COLO668 (cell line): ENCODE results near the gene NOBOX.
"Not testable (repeated sequence)": the region's sequence is repeated elsewhere in the genome, so short reads cannot be mapped to it uniquely, and the experiment has no call there.

Source experiments
- DNase-seq: peaks from one replicate; lab custom pipeline; 2025; ENCODE audit not compliant: unreplicated experiment; lab: John Stamatoyannopoulos, UW

NOBOX gene

DNA sequence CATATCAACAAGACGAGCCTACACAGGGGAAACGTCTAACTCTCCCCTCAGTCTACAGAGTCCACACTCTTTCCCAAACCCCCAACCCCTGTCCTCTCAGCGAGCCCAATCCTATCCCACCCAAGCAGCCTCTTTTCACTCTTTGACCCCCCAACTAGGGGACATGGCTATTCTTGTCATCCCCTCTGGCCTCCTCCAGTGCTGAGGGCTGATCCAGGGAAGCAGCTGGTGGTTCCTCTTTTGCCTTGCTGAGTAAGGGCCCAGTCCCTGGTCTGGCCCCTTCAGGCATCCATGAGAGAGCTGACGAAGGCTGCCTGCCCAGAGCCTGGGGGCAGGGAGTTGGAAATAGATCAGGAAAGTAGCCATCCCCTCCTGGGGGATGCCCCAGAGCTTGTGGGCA lies 6.4 kb downstream of the NOBOX start:
- no peak for DNase-seq

DNA sequence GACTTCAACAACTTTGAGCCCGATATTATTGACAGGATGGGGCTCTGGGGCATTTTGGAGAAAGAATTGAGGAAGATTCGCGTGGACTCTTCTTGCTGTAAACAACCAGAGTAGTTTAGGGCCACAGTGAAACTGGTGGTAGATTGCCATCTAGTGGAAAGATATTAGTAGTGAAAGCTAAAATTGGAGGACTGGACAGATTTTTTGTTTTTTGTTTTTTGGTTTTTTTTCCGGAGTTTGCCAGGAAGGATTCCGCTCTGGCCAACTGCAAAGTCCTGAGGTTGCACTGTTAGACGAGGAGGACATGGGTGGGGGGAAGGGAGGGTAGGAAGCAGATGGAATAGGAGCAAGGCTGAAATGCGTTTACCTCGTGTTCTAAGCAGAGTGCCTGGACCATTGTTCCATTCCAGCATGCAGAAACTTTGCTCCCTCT lies 11.7 kb downstream of the NOBOX start:
- DNase-seq, result no peak

DNA sequence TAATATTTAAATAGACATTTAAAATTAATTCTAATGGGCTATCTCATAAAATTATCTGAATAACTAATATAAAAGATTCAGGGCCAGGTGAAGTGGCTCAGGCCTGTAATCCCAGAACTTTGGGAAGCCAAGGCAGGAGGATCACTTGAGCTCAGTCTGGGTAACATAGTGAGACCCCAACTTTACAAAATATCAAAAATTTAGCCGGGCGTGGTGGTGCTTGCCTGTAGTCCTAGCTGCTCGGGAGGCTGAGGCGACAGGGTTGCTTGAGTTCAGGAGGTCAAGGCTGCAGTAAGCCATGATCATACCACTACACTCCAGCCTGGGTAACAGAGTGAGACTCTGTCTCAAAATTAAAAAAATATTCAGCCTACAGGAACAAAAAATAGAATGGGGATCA lies 12.5 kb downstream of the NOBOX start:
- DNase-seq, result no peak

DNA sequence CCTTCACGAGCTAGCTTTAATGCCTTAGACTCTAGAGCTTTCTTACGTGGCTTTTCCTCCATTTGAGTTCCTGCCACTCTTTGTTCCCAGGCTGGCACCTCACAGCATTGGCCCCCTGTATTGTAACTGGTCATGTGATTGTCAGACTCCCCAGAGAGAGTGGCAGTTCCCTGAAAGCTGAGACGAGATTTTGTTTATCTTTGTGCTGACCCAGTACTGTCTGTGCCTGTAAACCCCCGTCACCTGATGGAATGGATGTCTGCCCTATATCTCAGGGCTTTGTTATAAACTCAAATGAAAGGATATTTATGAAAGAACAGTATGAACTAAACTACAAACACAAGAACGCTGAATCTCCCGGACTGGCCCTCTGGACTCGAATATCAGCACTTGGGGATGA lies 13.0 kb downstream of the NOBOX start:
- no peak for DNase-seq

DNA sequence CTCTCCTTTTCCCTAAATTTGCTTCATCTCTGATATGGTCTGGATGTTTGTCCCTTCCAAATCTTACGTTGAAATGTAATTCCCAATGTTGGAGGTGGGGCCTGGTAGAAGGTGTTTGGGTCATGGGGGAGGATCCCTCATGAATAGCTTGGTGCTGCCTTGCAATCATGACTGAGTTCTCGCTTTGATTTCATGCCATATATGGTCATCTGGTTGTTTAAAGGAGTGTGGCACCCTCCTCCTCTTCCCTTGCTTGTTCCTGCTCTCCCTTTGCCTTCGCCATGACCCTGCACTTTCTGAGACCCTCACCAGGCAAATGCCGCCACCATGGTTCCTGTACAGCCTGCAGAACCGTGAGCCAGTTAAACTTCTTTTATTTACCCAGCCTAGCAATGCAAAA lies 14.5 kb downstream of the NOBOX start:
- no peak for DNase-seq

DNA sequence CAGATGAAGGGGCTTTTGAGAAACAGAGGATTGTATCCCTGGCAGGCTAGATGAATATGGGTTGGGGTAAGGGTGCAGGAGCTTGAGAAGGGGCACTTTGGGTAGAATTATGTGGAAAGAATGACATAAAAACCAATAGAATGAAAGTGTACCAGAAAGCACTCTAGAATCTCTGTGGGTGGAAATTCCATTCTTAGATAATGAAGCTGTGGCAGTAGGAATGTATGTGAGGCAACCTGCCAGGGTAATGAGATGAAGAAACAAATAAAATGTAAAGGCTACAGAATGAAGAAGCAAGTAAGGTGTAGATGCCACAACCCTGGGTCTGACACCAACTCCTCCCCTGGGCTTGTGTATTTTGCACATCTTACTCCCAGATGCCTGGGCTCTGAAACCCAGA lies 16.8 kb downstream of the NOBOX start:
- DNase-seq, result no peak

DNA sequence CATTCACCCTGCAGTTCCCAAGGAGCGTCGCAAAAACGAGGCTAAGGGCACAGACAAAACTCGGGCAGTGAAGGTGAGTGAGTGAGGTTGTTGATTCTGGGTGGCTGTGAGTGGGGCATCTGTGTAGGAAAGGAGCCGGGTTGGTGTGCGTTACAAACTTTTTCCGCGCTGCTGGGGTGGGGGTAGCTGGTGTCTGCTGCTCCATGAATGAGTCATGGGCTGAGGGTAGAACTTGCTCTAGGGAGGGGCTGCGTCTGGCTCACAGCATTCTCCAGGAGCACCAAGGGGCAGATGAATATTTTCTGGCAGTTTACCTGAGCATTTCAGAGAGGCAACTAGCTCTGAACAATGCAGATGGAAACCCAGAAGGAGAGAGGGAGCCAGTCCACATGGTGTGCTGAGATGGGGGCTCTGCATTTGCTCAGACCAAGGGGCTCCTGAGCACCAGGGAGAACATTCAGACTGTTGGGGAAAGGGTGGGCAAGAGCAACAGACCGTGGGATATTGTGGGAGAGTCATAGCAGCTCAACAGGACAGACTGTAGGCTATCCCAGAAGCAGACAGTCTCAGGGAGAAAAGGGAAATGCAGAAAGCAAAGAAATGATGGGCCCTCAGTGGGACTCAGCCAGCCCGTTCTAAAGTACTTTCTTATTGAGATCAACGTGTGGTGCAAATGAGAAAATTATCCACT lies 18.8 kb downstream of the NOBOX start:
- DNase-seq, result no peak

DNA sequence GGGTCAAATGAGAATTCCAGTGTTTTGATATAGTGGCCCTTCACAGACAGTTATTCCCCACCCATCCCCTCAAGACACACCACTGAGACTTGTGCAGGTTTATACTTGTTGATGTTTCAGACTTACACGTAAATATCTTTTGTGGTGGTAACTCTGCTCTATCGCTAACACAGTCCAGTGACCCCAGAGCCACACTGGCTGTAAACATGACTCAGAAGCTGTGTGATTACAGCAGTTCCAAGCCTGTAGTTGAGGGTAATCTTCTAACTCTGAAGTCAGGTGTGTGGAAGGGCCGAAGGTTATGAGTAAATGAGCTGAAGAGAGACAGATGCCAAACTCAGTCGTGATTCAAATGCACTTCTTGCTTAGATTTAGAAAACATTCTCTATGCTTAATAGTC lies 19.4 kb downstream of the NOBOX start:
- DNase-seq, result no peak

DNA sequence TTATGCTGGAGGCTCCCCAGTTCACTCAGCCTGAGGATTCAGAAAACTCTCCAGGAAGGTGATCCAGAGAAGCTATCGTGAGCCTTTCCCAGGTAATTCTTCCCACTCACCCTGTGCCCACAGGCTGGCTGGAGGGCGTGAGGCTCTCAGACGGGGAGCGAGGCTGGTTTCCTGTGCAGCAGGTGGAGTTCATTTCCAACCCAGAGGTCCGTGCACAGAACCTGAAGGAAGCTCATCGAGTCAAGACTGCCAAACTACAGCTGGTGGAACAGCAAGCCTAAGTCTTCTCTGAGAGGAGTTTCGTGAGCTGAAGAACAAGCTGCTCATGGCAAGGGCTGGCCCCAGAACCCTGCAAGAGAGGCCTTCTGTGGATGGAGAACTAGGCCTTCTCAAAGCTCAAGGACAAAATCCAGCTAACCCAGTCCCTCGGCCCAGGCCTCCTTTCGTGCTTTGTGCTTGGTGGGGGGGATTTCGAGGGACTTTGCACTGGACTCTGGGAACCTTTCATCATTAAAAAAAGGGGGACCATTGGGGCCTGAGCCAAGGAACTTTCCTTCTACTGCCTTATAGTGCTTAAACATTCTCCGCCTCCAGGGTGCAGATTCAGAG lies 23.6 kb downstream of the NOBOX start:
- no peak for DNase-seq

DNA sequence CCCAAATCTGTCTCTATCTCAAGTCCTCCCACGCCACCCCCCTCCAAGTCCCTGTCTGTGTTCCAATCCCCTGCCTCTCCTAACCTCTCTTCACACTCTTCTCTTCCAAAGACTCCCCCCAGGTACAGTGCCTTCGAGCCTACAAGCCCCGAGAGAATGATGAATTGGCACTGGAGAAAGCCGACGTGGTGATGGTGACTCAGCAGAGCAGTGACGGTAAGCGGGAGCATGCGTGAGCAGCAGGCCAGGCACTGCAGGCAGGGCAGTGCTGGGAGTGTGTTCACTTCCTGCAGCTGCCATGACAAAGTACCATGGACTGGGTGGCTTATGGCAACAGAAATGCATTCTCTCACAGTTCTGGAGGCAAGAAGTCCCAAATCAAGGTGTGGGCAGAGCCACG lies 24.8 kb downstream of the NOBOX start:
- DNase-seq, result no peak

DNA sequence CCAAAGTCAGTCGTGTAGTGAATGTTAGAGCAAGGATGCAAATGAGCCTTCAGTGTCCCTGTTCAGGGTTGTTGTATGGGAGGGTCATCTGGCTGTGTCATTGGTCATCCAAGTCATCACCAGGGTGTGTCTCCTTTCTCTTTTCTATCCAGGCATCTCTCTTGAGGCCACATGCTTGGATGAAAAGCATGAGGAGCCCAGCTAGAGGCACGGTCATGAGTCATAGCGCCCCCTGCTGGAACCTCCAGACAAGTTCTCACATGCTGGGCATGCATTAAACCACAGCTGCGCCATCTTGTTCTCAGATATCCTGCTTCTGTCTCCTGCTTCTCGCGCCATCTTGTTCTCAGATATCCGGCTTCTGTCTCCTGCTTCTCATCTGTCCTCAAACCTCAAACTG lies 34.3 kb downstream of the NOBOX start:
- not testable (repeated sequence) for DNase-seq

DNA sequence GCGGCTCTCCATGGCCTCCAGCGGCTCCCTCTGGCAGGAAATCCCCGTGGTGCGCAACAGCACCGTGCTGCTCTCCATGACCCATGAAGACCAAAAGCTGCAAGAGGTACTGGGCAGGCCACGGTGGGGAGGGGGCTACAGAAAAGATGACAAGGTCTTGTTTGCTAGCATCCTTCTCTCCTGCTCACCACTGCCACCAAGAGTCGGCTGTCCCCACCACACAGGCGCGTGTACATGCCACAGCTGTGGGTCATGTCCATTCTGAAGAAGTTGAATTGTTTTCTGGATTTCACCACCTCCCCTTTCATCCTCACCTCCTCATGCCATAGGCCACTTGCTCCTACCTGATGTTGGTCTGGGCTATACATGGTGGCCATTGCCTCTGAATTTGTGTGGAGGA lies 36.2 kb downstream of the NOBOX start:
- DNase-seq, result not testable (repeated sequence)

DNA sequence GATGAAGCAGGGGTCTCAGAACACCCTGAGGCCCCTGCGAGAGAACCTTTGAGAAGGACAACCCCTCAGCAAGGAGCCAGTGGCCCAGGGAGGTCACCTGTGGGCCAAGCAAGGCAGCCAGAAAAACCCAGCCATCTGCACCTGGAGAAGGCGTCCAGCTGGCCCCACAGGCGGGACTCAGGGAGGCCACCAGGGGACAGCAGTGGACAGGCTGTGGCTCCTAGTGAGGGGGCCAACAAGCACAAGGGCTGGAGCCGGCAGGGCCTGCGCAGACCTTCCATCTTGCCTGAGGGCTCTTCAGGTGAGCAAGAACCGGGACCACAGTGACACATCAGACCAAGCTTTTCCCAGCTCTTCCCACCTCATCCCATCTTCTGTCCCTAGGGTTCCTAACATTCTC lies 38.0 kb downstream of the NOBOX start:
- not testable (repeated sequence) for DNase-seq

DNA sequence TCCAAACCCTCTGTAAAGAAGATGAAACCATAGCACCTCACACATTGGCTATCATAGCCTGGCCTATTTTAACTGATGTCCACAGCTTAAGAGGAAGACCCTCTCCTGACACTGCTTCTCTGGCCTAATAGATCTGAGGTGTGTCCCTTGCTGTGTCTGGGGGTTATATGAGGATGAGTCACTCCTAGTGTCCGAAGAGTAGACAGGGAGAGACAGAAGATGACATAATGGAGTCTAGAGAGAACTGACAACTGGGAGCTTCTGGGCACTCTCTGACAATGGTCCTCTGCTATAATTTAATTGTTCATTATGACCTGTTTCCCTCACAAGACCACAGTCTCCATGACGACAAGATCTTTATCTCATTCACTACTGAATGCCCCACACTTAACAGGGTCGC lies 41.4 kb downstream of the NOBOX start:
- DNase-seq, result not testable (repeated sequence)

DNA sequence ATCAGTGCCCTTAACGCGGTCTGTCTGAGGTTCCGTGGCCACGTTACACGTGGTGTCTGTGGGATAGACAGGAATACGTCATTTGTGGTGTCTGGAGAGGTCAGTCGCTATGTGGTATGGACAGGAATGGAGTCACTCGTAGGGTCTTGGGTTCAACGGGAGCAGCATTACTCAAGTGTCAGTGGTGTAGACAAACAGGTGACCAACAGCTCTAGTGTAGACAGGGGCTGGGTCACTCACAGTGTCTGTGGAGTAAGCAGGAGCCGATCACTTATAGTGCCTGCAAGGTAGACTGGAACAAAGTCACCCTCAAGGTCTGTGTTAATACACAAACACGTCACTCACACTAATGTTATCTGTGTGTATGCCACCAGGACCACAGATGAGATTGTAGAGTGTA lies 46.6 kb downstream of the NOBOX start:
- not testable (repeated sequence) for DNase-seq

DNA sequence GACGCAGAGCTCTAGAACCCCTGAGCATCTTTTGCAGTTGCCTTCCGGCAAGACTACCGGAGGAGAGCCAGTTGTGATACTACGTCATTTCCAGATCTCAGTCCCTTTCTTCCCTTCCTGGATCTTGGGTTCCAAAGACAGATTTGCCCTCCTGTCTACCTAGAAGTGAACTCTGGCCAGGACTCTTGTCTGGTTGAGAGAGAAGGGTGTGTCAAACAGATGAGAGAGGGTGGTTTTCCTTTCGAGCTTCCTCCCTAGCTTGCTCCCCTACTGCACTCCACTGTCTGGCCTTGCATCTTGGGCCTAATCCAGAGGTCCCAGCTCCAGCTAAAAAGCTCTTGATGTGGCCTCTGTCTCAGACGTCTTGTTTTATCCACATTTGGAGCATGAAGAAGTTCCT lies 47.3 kb downstream of the NOBOX start:
- DNase-seq, result not testable (repeated sequence)

DNA sequence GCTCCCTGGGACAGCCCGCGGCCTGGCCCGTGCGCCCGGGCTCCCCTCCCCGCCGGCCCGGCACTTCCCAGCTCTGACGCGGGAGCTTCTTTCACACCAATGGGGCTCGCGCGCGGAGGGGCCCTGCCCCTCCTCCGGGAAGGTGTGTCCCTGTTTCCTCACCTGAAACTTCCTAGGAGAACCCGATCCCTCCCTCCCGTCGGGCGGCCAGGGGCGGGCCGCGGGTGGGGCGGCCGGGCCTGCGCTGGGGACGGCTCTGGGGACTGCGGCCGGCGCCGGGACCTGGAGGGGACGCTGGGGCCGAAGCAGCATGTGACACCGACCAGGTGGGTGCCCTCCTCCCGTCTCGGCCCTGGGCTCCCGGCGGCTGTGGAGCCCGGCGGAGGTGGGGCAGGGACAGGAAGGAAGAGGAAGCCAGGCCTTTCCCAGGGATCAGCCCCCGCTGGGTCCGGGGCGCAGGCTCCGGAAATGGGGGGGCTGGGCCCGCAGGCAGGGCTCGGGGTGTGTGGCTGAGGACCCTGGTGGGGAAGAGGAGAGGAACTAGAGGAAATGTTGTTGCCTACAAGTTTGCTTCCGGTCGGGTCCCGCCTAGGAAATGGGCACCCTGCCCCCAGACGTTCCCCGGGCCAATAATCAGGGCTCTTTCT lies 48.2 kb downstream of the NOBOX start, which contains the start of gene ARHGEF5:
Gene ARHGEF5 (plus strand): TSS at position 227 of the 647 bp plus-strand sequence. CDS start 7,268 bp downstream, outside the sequence.
- not testable (repeated sequence) for DNase-seq

DNA sequence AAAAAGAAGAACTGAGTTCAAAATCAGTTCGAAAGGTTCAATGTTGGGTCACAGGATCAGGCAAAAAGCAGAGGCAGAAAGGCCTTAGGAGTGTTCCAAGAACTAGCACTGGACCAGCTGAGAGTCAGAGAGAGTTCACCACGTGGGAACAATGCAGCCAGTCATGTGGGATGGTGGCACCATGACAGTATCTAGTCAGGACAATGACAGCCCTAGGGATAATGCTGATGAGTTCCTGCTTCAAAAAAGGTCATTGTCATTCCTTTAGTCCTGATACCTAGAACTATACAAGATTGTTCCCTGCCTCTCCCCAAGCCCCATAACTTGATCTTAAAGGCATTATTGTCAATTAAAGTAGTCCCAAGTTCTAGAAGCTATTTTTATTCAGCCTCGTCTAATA lies 51.8 kb downstream of the NOBOX start:
- DNase-seq, result not testable (repeated sequence)

DNA sequence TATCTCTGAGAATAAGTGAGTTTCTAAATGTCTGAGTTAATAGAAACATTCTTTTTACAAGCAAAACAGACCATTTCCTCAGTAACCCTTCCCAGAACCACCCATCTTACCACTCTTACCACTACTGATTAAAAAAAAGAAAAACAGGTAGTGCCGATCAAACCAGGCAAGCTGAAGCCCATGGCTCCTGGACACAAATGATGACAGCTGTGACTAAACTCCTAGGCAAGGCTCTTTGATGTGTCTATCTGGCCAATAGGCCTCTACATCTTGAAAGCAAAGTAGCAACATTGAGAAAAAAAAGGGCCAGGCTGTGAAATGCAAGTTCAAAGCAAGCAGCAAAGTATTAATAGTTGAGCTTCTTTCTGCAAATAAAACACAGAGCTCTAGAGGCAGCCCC lies 54.9 kb downstream of the NOBOX start:
- DNase-seq, result not testable (repeated sequence)
